A549 (cell line): ENCODE measurements around the gene PPP1R9A.

ENCODE experiments used
- CTCF ChIP-seq: fragments of >200 bp; sonication (Bioruptor Twin); formaldehyde crosslinking; IDR thresholded peaks from 3 replicates; pipeline ENCODE4 v1.5.1; 2016
- JUN ChIP-seq, 2 experiments: fragments of >200 bp; sonication (Bioruptor Twin); formaldehyde crosslinking; IDR thresholded peaks; 2 replicates in 1 of 2; 3 replicates in 1 of 2; pipeline ENCODE4 v1.6.1; 2016 to 2017
- JUNB ChIP-seq: fragments of >200 bp; sonication (Bioruptor Twin); formaldehyde crosslinking; IDR thresholded peaks from 2 replicates; pipeline ENCODE4 v1.6.1; 2016
- RAD21 ChIP-seq, 2 experiments: fragments of >200 bp in 1 of 2; sonication (Bioruptor Twin) in 1 of 2; formaldehyde crosslinking in 1 of 2; IDR thresholded peaks in 1 of 2; conservative IDR thresholded peaks in 1 of 2; 2 replicates in 1 of 2; 3 replicates in 1 of 2; pipeline ENCODE4 v1.6.1; 2012 to 2018; ENCODE audit warnings: inconsistent platforms in 1 of 2
- REST ChIP-seq: fragments of 200-600 bp; sonication (generic); IDR thresholded peaks from 2 replicates; pipeline ENCODE4 v1.6.1; 2016; ENCODE audit warnings: antibody characterized with exemption, mild to moderate bottlenecking, moderate library complexity

- no peak for TF ChIP-seq CTCF
- TF ChIP-seq JUNB: no peak
- TF ChIP-seq REST: no peak
- no peak for TF ChIP-seq JUN (IDR thresholded peaks at IDR 0.05)
- TF ChIP-seq RAD21 (conservative IDR thresholded peaks at IDR 0.05 in 1 of 2, IDR thresholded peaks at IDR 0.05 in 1 of 2): no peak
Observed at GRCh38 chr7:95253986-95254385, 346.6 kb downstream of the PPP1R9A start.
